GM12878 (cell line): Measurements from ENCODE around the gene CLIP2. TPM values are rescaled to one million over a fixed set of nuclear protein-coding genes. Genes with fewer than 3 reads are reported as not detected.
"Not testable (repeated sequence)": the region's sequence is repeated elsewhere in the genome, so short reads cannot be mapped to it uniquely, and the experiment has no call there.

ENCODE experiments used
- ATAC-seq: fragments of 200-7000 bp; cut with Tn5 transposase; 3 replicates; pipeline ENCODE4 v1.9.1; 2020; ENCODE audit warnings: mild to moderate bottlenecking, moderate library complexity
- BruUV-seq: library from RNA; stranded (reverse); fragments of 400-500 nt; replicated peaks from 2 replicates; lab custom pipeline; 2021; lab: Mats Ljungman, UMichigan
- CTCF ChIA-PET: fragments of 300-600 bp; sonication (Branson Sonifier 250); formaldehyde crosslinking; extraction: SDS; loops from one replicate; lab custom pipeline; 2021; ENCODE audit warnings: inconsistent platforms; lab: Yijun Ruan, JAX
- POLR2A ChIA-PET: fragments of 350-600 bp; formaldehyde crosslinking; extraction: SDS; loops from one replicate; lab custom pipeline; 2021; ENCODE audit warnings: inconsistent platforms; lab: Charles Lee
- RAD21 ChIA-PET: fragments of 300-600 bp; sonication (Branson Sonifier 250); formaldehyde crosslinking; loops from one replicate; lab custom pipeline; 2023; ENCODE audit warnings: antibody characterized with exemption; ENCODE audit not compliant: unreplicated experiment; lab: Charles Lee
- SMC1A ChIA-PET: fragments of 300-600 bp; sonication (Branson Sonifier 250); formaldehyde crosslinking; loops from one replicate; lab custom pipeline; 2023; ENCODE audit not compliant: unreplicated experiment, uncharacterized antibody; lab: Charles Lee
- DNase-seq: peaks from one replicate; pipeline ENCODE4 v3.0.0-alpha.2; 2011; ENCODE audit warnings: low read depth, low spot score
- FAIRE-seq: peaks from 3 replicates; lab custom pipeline; 2011; peaks lifted over from hg19 to GRCh38; lab: Jason Lieb, UNC
- H2AFZ ChIP-seq: 2 replicates; pipeline ENCODE4 v1.6.0; 2011; ENCODE audit warnings: low read depth, low read length, control low read depth; ENCODE audit not compliant: control insufficient read depth
- H3K27ac ChIP-seq: 2 replicates; pipeline ENCODE4 v1.5.1; 2011; ENCODE audit warnings: control low read depth; ENCODE audit not compliant: control insufficient read depth, insufficient read depth
- H3K27me3 ChIP-seq, 2 experiments: replicated peaks in 1 of 2; 2 replicates each; pipeline versions ENCODE4 v1.6.0 to v1.6.1; 2011; ENCODE audit warnings: low read length in 1 of 2; ENCODE audit not compliant: control insufficient read depth in 2 of 2, insufficient read depth in 2 of 2
- H3K36me3 ChIP-seq, 2 experiments: 2 replicates each; pipeline ENCODE4 v1.5.1; 2011; ENCODE audit warnings: low read length in 1 of 2; ENCODE audit not compliant: control insufficient read depth in 2 of 2, insufficient read depth in 2 of 2
- H3K4me1 ChIP-seq: 2 replicates; pipeline ENCODE4 v1.6.1; 2011; ENCODE audit warnings: mild to moderate bottlenecking, low read length, moderate library complexity, mixed read lengths; ENCODE audit not compliant: control insufficient read depth, insufficient read depth
- H3K4me2 ChIP-seq: 2 replicates; pipeline ENCODE4 v1.6.0; 2011; ENCODE audit warnings: control low read depth; ENCODE audit not compliant: control insufficient read depth, insufficient read depth
- H3K4me3 ChIP-seq: fragments of 200-600 bp; sonication (generic); 2 replicates; pipeline ENCODE4 v1.5.1; 2016
- H3K79me2 ChIP-seq: 2 replicates; pipeline ENCODE4 v1.6.0; 2011; ENCODE audit warnings: low read length; ENCODE audit not compliant: control insufficient read depth, insufficient read depth
- H3K9ac ChIP-seq: 2 replicates; pipeline ENCODE4 v1.8.0; 2011; ENCODE audit warnings: low read length, control low read depth, mixed read lengths; ENCODE audit not compliant: control insufficient read depth, insufficient read depth
- H3K9me3 ChIP-seq: replicated peaks from 3 replicates; pipeline ENCODE4 v1.5.1; 2011; ENCODE audit warnings: mild to moderate bottlenecking, low read length; ENCODE audit not compliant: control insufficient read depth, insufficient read depth
- H4K20me1 ChIP-seq: 2 replicates; pipeline ENCODE4 v1.6.0; 2011; ENCODE audit not compliant: control insufficient read depth, insufficient read depth
- CTCF ChIP-seq, 3 experiments: IDR thresholded peaks in 2 of 3; conservative IDR thresholded peaks in 1 of 3; 2 replicates each; pipeline ENCODE4 v1.5.1; 2011; ENCODE audit warnings: low read depth in 3 of 3, low read length in 3 of 3, mild to moderate bottlenecking in 3 of 3, control low read depth in 2 of 3, moderate library complexity in 2 of 3, inconsistent platforms in 1 of 3, mixed read lengths in 1 of 3; ENCODE audit not compliant: control insufficient read depth in 2 of 3, insufficient read depth in 1 of 3; ENCODE audit errors: extremely low read depth in 1 of 3
- RAD21 ChIP-seq: IDR thresholded peaks from 2 replicates; pipeline ENCODE4 v1.6.1; 2011; ENCODE audit warnings: mild to moderate bottlenecking, low read depth, low read length, moderate library complexity; ENCODE audit not compliant: insufficient read depth
- WGBS: methylation state at CpG from one replicate; pipeline ENCODE4 v1.1.6; 2016; ENCODE audit warnings: low lambda C conversion rate; ENCODE audit not compliant: insufficient replicate concordance, insufficient coverage; ENCODE audit errors: missing lambda C conversion rate; 5-methylcytosine and 5-hydroxymethylcytosine counted together
- in situ Hi-C: fragments of 300-500 bp; cut with MboI; formaldehyde crosslinking; loops from 9 replicates; pipeline ENCODE4 v1.14.3; 2018; ENCODE audit warnings: mixed read lengths
- intact Hi-C: fragments of 100-400 bp; cut with micrococcal nuclease; formaldehyde crosslinking; loops from one replicate; pipeline ENCODE4 v1.14.2; 2022; ENCODE audit not compliant: unreplicated experiment
- polyA plus RNA-seq, 11 experiments: library from polyadenylated mRNA; depleted of rRNA in 4 of 11; unstranded in 6 of 11; stranded (reverse) in 5 of 11; fragments of >200 nt; fragmentation: Nextera tagmentation in 4 of 11; fragmentation: Illumina TruSeq in 1 of 11; extraction: Ambion mirVana in 4 of 11; extraction: Trizol in 1 of 11; gene quantifications; 1 replicate in 1 of 11; 2 replicates in 10 of 11; pipeline versions ENCODE4 v1.2.1 to v1.2.3, GENCODE V29; 2011 to 2016; ENCODE audit warnings: inconsistent platforms in 2 of 11, missing spikeins in 2 of 11, low read depth in 1 of 11
- total RNA-seq, 4 experiments: library from RNA; depleted of rRNA in 3 of 4; stranded (reverse); fragments of >200 nt in 3 of 4; fragmentation: Illumina TruSeq in 1 of 4; extraction: Trizol in 1 of 4; gene quantifications; 2 replicates each; pipeline versions ENCODE4 v1.2.1 to v1.2.3, GENCODE V29; 2013 to 2021

CLIP2 gene
- total and polyA plus RNA-seq, 10 of the 15 experiments (the other 5 are each of a cell fraction or from before 2014, with no cell fraction given): 0.26 to 56.3 (median 21.0) TPM

- H4K20me1 ChIP-seq, H3K4me2 ChIP-seq, H3K4me3 ChIP-seq, FAIRE-seq, in situ Hi-C loops, H3K9ac ChIP-seq, POLR2A ChIA-PET, H3K4me1 ChIP-seq, DNase-seq, H3K27me3 ChIP-seq, H3K27ac ChIP-seq, H3K9me3 ChIP-seq, ATAC-seq, H2AFZ ChIP-seq, H3K79me2 ChIP-seq: not testable (repeated sequence)
- BruUV-seq: TSS peak; percentile 45
- intact Hi-C loops: loop anchor here (10.0 kb wide), 1 partner anchor 109 kb away; the partner anchor contains the start of gene CLIP2
- TF ChIP-seq CTCF (IDR thresholded peaks at IDR 0.05 in 2 of 3, conservative IDR thresholded peaks at IDR 0.05 in 1 of 3; ENCODE audit: control insufficient read depth in 2 of 3, extremely low read depth in 1 of 3, insufficient read depth in 1 of 3, low read depth in 3 of 3, low read length in 3 of 3) (peak in 2 of 3 experiments; percentile 6 to 27; a peak in 2 of 6 replicates), RAD21 (peak; percentile 46)
- SMC1A ChIA-PET: interaction anchor here (1.5 kb wide), 1 partner anchor 187 kb away, joined by 4 read pairs; no protein-coding TSS in a partner anchor
- peaks cover 6 to 15% of the 10 kb centered on the region in 2 experiments; a peak in 3 of 4 replicates for H3K36me3 ChIP-seq
- CTCF ChIA-PET: interaction anchor here (0.9 to 4.5 kb wide), 3 partner anchors 8 to 187 kb away, joined by 3 to 21 read pairs (median 10); no protein-coding TSS in a partner anchor
- 87% methylated on average over 6 of the region's 6 CpGs for WGBS
- RAD21 ChIA-PET: interaction anchor here (1.1 to 1.9 kb wide), 2 partner anchors 12 to 187 kb away, joined by 3 to 10 read pairs; no protein-coding TSS in a partner anchor
These were observed 104.5 kb downstream of the CLIP2 start for GRCh38 chr7:74393722-74394121.

DNA sequence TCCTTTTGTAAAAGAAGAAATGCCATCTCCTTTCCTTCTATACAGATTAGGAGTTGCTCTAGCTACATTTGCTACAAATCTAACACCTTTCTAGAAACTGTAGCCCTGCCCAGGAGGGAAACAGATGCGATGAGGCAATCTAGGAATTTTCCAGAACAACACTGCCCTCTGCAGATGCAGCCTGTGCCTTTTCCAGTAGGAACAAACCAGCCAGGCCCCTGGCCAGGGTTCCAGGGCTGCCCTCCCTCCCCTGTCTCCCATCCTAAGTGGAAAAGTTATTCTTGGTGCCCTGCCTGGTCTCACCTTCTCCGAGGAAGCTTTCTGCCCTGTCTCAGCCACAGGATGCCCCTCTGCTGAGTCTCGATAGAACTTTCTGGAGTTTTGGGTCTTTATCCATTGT lies 105.4 kb downstream of the CLIP2 start:
- H3K4me3 ChIP-seq, H4K20me1 ChIP-seq, H3K9me3 ChIP-seq, H3K27me3 ChIP-seq, H3K4me2 ChIP-seq, H3K79me2 ChIP-seq, POLR2A ChIA-PET, FAIRE-seq, in situ Hi-C loops, SMC1A ChIA-PET, H3K27ac ChIP-seq, BruUV-seq, ATAC-seq: not testable (repeated sequence)
- intact Hi-C loops: loop anchor here (10.0 kb wide), 1 partner anchor 110 kb away; the partner anchor contains the start of gene CLIP2
- CTCF ChIA-PET: interaction anchor here (1.3 to 4.5 kb wide), 2 partner anchors 184 to 187 kb away, joined by 3 to 21 read pairs; no protein-coding TSS in a partner anchor
- RAD21 ChIA-PET: interaction anchor here (1.1 to 1.9 kb wide), 2 partner anchors 13 to 187 kb away, joined by 3 to 10 read pairs; no protein-coding TSS in a partner anchor
- WGBS: 97% methylated on average over 3 of the region's 3 CpGs
- TF ChIP-seq RAD21 (0 out of 2 replicates have a peak, but pooled peaks have one; percentile 19), CTCF (IDR thresholded peaks at IDR 0.05 in 2 of 3, conservative IDR thresholded peaks at IDR 0.05 in 1 of 3; ENCODE audit: control insufficient read depth in 2 of 3, extremely low read depth in 1 of 3, insufficient read depth in 1 of 3, low read depth in 3 of 3, low read length in 3 of 3) (peak in 1 of 3 experiments; percentile 15; a peak in 1 of 6 replicates)
- TF ChIP-seq, all 136 proteins: peak for 2; not testable (repeated sequence) for 134
- peaks cover 6 to 15% of the 10 kb centered on the region in 2 experiments; a peak in 3 of 4 replicates for H3K36me3 ChIP-seq
- DNase-seq, H3K9ac ChIP-seq, H2AFZ ChIP-seq, H3K4me1 ChIP-seq: not testable (repeated sequence)
